GM12891 (cell line): ENCODE data around the gene F2RL1.

Experiments
- DNase-seq: peaks from one replicate; pipeline ENCODE4 v3.0.0; 2011; ENCODE audit warnings: low spot score; ENCODE audit not compliant: insufficient read length
- FAIRE-seq: peaks from 2 replicates; lab custom pipeline; 2011; peaks lifted over from hg19 to GRCh38; lab: Jason Lieb, UNC
- PAX5 ChIP-seq: IDR thresholded peaks from 2 replicates; pipeline ENCODE4 v1.6.1; 2011; ENCODE audit warnings: low read length, moderate library complexity, mild to moderate bottlenecking; ENCODE audit not compliant: insufficient read depth, severe bottlenecking
- POLR2A ChIP-seq: IDR thresholded peaks from 2 replicates; pipeline ENCODE4 v1.6.1; 2011; ENCODE audit warnings: low read depth, low read length, control low read depth
- POLR2AphosphoS5 ChIP-seq: IDR thresholded peaks from 2 replicates; pipeline ENCODE4 v1.6.1; 2011; ENCODE audit warnings: low read depth, low read length, control low read depth
- POU2F2 ChIP-seq: IDR thresholded peaks from 2 replicates; pipeline ENCODE4 v1.6.1; 2011; ENCODE audit warnings: low read depth, mild to moderate bottlenecking, control low read depth, low read length, moderate library complexity
- SPI1 ChIP-seq: IDR thresholded peaks from 2 replicates; pipeline ENCODE4 v1.6.1; 2011; ENCODE audit warnings: low read depth, low read length, control low read depth
- TAF1 ChIP-seq: IDR thresholded peaks from 2 replicates; pipeline ENCODE4 v1.6.1; 2011; ENCODE audit warnings: low read depth, low read length, control low read depth

F2RL1 gene

GRCh38 chr5:76861612-76862011, 42.8 kb downstream of the F2RL1 start:
- FAIRE-seq (no peak), DNase-seq (no peak)
- no peak for TF ChIP-seq SPI1
- no peak for TF ChIP-seq POLR2A
- TF ChIP-seq PAX5: no peak
- no peak for TF ChIP-seq POU2F2

- no peak for FAIRE-seq
- TF ChIP-seq POLR2AphosphoS5 (no peak), TAF1 (no peak), POU2F2 (no peak), SPI1 (no peak), POLR2A (no peak), PAX5 (no peak)
- DNase-seq: no peak
Measured at GRCh38 chr5:76863001-76863400, 44.2 kb downstream of the F2RL1 start.

- TF ChIP-seq PAX5 (no peak), POLR2A (no peak)
- DNase-seq: no peak
- peak; percentile 59 for FAIRE-seq
Measured at GRCh38 chr5:76866503-76866902, 47.7 kb downstream of the F2RL1 start.

GRCh38 chr5:76867038-76867437, 48.2 kb downstream of the F2RL1 start:
- FAIRE-seq: no peak
- DNase-seq: no peak
- TF ChIP-seq SPI1: no peak
- no peak for TF ChIP-seq PAX5
- no peak for TF ChIP-seq TAF1
- no peak for TF ChIP-seq POU2F2
- TF ChIP-seq POLR2A: no peak
- no peak for TF ChIP-seq POLR2AphosphoS5

GRCh38 chr5:76867827-76868693, 49.2 kb downstream of the F2RL1 start:
- DNase-seq (peak; percentile 25), FAIRE-seq (peak; percentile 66)
- TF ChIP-seq POLR2AphosphoS5 (no peak), SPI1 (no peak), TAF1 (no peak), POLR2A (no peak), PAX5 (no peak), POU2F2 (no peak)

- TF ChIP-seq POU2F2: no peak
- TF ChIP-seq SPI1: no peak
- no peak for TF ChIP-seq POLR2A
- TF ChIP-seq PAX5: no peak
- no peak for TF ChIP-seq POLR2AphosphoS5
- TF ChIP-seq TAF1: no peak
- FAIRE-seq: no peak
- no peak for DNase-seq
Measured at GRCh38 chr5:76870046-76870445, 51.2 kb downstream of the F2RL1 start.

GRCh38 chr5:76874088-76874581, 55.3 kb downstream of the F2RL1 start:
- TF ChIP-seq POLR2A: no peak
- TF ChIP-seq TAF1: 0 out of 2 replicates have a peak, but pooled peaks have one; percentile 9
- no peak for TF ChIP-seq PAX5
- TF ChIP-seq POU2F2: no peak
- peak; percentile 98 for TF ChIP-seq SPI1
- TF ChIP-seq POLR2AphosphoS5: no peak
- DNase-seq (no peak), FAIRE-seq (no peak)
